IPS-18c (cell line): ENCODE results near the gene AGAP1.

Source experiments
- H3K4me3 ChIP-seq: 2 replicates; pipeline ENCODE4 v1.7.0; 2013; ENCODE audit warnings: low read depth, mild to moderate bottlenecking, low read length, moderate library complexity; ENCODE audit not compliant: insufficient read depth
- H3K9me3 ChIP-seq: one replicate; pipeline ENCODE4 v1.6.1; 2013; ENCODE audit warnings: mild to moderate bottlenecking, low read length, moderate library complexity; ENCODE audit not compliant: control insufficient read depth, insufficient read depth

Gene AGAP1

DNA sequence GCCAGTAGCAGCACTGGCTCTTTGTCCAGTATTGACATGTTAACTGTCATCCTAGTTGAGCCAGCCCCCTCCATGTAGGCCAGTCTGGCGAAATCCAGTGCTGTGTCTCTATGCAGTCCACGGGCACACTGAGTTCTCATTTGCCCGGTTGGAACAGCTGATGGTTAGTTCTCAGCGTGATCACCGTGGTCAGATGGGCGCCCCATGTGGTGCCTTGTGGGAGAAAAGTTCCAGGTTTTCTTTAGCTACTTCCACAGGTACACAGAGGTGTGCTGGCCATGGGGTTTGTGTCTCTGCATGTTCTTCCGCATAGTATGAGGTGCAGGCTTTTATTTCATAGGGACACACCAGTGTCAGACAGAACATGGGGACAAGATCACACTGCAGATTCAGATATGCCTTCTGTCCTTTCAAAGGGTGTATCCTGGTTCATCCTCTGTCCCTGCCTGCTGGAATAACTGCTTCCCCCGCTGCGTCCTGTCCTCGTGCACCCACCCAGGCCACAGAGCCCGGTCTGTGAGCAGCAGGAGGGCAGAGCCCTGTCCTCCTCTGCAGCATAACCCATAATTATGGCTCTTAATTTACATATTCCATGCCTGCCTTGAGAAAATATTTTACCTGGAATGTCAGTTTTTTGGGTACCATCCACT is 340.3 kb downstream of the AGAP1 start:
- Histone ChIP-seq H3K9me3 (no peaks in the 10 kb centered on the region), H3K4me3 (no peak overlapping the region)

DNA sequence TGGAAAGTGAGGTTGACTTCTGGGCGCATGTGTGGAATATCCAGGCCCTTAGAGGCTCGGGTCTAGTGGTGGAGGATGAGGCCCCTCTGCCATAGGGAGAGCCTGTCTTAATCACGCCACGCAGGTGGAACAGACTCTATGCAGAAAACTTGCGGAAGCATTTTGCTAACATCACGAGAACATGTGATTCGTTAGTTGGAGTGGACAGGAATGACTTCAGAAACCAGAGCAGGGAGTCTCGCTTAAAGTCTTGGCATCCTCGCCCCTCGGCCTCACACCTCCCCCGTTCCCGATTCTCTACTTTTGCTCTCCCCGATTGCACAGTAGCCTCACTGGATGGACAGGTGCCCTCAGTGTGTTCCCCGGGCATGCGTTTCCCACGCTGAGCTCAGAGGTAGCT is 340.9 kb downstream of the AGAP1 start:
- H3K4me3 ChIP-seq = no peak overlapping the region
- H3K9me3 ChIP-seq = no peaks in the 10 kb centered on the region

DNA sequence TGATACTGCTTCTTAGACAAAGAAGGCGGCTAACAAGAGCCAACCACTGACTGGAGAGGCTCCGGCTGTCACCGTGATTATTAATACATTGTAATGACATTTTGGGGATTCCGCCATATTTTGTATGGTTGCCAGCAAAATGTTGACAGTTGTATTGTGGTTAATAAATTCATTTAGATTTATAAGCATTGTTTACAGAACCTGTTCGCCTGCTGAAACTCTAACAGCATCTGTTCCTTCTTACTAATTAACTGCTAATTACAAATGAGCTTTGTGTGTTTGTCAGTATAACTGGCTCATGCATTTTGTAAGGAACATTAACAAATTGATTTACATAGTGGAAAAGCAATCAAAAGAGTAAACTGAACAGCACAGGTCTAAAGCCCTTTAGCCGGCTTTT is 342.0 kb downstream of the AGAP1 start:
- H3K4me3 ChIP-seq = no peak overlapping the region
- H3K9me3 ChIP-seq = no peaks in the 10 kb centered on the region

DNA sequence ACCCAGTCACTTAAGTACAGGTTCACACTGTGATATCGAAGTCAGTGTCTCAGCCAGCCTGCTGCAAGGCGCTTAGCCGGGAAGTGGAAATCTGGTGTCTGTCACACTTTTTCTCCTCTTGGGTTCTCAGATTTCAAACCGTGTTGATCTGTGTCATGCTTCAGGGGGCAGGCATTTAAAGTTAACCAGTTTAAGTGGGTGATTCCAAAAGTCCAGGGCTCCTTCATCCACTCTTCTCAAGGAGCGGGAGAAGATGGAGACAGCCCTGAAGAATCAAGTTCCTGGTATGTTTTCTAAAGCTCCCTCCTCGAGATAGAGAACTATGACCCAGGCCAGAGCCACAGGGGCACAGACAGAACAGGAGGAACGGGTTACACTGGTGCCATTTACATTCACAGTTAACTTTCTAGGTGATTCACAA is 342.7 kb downstream of the AGAP1 start:
- Histone ChIP-seq H3K9me3 (no peaks in the 10 kb centered on the region), H3K4me3 (no peak overlapping the region)

DNA sequence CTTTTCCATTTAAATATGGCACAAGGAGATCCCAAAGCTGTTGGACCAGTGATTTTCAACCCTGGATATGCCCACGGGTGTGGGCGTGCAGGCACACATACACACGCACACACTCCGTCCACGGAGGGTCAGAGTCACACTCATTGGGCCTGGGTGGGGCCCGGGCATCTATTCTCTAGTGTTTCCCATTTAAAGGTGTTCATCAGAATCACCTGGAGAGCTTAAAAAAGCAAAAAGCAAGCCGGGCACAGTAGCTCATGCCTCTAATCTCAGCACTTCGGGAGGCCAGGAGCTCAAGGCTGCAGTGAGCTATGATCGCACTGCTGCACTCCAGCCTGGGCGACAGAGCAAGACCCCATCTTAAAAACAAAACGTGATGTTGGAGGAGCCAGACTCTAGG is 345.4 kb downstream of the AGAP1 start:
- Histone ChIP-seq H3K4me3 (no peak overlapping the region), H3K9me3 (no peaks in the 10 kb centered on the region)

DNA sequence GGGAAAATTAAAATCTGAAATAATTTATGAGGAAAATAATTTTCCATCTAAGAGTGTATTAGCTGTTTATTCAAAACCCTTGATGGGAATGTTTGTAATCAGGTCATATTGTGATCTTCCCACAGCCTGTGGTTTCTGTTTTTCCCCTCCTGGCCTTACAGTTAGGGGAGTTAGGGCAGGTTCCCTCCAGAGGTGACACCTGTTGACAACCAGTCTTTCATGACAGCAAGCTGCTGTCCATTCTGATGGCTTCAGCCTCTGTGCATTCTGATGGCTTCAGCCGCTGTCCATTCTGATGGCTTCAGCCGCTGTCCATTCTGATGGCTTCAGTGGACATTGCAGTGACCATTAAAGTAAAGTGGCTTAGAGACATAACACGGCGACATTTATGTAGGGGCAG is 346.1 kb downstream of the AGAP1 start:
- Histone ChIP-seq H3K4me3 (no peak overlapping the region), H3K9me3 (no peaks in the 10 kb centered on the region)

DNA sequence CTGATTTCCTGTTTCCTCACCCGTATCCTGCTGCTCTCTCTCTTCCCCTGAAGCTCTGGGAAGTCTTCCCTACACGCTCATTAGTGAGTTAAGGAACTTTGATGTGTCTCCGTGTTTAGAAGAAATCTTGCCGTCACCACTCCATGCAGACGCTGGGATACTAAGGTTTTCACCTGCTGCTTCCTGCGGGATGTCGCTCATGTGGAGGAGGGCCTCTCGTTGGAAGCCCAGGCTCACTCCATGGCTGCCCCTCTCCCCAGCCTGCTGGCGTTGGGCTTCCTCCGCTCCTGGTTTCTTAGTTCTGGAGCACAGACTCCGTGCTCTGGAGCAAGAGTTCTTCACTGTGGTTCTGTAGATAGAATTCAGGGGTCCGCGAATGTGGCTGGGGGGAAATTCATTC is 348.0 kb downstream of the AGAP1 start:
- Histone ChIP-seq H3K9me3 (no peaks in the 10 kb centered on the region), H3K4me3 (no peak overlapping the region)

DNA sequence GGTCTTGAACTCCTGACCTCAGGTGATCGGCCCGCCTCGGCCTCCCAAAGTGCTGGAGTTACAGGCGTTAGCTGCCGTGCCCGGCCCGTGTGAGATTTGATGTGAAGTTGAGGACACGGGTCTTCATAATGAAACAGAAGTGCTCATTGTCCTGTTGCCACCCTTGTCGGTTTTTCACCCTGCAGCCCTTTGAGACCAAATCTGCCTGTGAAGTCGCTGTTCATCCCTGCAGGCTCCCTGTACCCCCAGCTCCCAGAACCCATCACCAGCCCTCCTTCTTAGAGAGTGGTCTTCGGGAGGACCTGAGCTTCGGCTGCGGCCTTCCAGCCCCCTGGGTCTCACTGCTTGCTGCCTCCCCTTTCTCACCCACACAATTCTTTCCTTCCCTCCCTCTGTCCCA is 349.1 kb downstream of the AGAP1 start:
- Histone ChIP-seq H3K4me3 (no peak overlapping the region), H3K9me3 (no peaks in the 10 kb centered on the region)

DNA sequence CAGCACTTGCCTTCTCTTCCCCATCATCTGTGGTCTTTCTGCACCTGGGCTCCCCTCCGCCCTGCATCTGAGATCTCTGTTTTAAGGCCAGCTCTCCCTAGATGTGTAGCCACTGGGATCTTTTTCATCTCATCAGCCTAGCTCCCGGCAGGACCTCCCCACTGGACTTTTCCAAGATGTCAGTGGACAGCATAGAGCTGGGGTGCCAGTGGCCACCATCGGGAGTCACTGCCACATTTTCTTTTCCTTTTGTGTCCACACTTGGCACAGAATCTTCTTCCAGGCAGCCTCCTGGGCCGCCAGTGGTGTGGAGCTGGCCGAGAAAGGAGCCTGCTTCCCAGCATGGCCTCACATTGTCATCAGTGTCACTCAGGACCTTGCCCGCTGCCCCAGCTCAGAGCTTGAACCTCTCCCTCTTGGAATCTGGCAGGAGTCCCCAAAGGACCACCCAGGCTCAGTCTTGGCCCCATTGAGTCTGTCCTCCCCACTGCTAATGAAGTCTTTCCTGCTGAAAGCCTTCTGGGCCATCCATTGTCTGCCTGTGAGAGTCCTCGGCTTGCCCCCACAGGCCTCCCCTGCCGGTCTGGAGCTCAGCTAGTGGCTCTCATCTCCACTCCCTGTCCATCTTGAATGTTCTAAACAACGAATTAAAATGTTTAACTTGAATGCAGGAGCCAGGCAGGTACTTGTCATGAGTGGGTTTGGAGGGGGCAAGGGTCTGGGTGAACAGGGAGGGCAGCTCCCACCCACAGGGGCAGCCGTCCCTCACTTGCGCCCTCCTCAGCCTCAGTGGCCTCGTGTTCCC is 349.9 kb downstream of the AGAP1 start:
- Histone ChIP-seq H3K9me3 (no peaks in the 10 kb centered on the region), H3K4me3 (no peak overlapping the region)

DNA sequence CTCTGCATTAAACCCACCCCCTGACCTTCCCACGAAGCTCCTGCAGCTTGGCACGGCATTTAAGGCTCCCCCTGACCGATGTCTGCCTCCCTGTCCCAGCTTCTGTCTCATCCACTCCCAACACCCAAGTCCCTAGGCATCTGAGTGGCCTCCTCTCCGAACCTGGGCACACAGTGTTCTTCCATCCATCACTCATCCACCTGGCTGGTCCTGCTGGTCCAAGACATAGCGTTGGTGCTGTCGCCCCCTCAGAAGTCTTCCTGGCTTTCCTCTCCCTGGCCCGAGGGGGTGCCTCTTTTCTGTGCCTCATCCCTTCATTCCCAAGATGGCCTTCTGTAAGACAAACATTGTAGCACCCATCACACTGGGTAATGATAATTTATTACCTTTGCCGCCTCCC is 350.7 kb downstream of the AGAP1 start:
- Histone ChIP-seq H3K4me3 (no peak overlapping the region), H3K9me3 (no peaks in the 10 kb centered on the region)

DNA sequence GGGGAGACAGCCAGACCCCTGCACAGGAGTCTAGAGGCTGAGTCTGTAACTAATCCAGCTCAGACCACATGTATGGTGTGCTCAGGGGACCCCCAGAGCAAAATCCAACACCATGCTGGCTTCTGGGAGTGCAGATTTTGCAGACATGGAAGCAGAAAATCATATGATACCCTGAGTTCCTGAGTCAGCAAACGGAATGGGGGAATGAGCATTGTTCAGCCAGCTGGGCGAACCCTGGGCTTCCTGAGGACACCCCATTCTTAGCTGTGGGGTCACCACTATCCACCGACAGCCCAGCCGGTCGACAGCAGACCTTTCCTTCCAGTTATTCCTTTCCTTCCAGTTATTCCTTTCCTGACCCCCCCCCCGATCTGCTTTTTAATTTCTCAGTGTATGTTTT is 351.4 kb downstream of the AGAP1 start:
- H3K4me3 ChIP-seq = no peak overlapping the region
- no peaks in the 10 kb centered on the region for H3K9me3 ChIP-seq

DNA sequence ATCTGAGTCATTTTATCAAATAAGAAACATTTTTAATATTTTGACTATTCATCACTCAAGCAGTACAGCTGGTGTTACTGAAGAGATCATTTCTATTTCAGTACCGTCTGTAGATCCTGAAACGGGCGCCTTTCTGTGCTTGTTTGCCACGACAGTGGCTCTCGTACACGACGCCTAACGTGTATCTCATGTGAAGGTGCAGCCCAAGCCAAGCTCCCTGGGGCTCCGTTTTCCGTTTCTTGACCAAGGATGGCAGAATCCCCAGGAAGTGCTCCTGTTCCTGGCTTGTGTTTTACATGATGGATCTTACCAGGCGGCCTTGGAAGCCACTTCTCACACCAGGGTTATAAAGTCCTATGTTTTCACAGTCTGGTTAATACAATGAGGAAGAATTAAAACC is 353.7 kb downstream of the AGAP1 start:
- H3K4me3 ChIP-seq = no peak overlapping the region
- H3K9me3 ChIP-seq = no peaks in the 10 kb centered on the region

DNA sequence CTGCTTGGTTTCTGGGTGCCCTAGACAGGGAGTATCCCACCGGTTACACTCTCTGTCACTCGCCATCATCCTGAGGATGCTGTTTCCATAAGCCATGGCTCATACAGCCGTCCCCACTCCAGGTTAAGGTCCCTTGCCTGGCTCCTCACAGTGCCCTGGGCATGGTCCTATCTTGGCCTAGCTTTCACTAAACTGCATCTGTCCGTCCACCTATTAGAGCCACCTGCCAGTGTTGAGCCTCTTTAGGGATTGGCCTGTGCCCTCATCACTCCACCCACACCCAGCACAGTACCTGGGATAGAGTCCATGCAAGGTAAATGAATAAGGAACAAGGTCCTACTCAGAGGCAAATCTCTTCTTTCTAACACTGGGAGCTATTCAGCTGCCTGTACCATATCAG is 354.2 kb downstream of the AGAP1 start:
- Histone ChIP-seq H3K9me3 (no peaks in the 10 kb centered on the region), H3K4me3 (no peak overlapping the region)

DNA sequence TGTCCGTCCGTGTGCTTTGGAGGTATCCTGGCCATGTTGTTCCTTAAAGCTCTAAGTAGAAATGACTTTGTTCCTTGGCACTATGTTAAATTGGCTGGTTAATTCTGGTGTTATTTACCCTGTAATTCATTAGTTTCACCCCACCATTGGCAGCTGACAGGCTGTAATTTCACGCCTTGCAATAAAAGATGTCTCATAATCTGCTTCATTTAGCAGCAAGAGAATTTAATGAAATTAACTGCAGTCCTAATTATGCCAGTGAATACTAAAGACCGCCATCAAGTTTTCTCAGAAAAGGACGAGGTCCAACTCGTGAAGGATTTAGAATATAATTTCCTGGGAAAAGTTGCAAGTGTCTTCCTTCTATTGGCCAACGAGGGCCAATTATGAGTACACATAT is 355.1 kb downstream of the AGAP1 start:
- no peaks in the 10 kb centered on the region for H3K9me3 ChIP-seq
- H3K4me3 ChIP-seq = no peak overlapping the region

DNA sequence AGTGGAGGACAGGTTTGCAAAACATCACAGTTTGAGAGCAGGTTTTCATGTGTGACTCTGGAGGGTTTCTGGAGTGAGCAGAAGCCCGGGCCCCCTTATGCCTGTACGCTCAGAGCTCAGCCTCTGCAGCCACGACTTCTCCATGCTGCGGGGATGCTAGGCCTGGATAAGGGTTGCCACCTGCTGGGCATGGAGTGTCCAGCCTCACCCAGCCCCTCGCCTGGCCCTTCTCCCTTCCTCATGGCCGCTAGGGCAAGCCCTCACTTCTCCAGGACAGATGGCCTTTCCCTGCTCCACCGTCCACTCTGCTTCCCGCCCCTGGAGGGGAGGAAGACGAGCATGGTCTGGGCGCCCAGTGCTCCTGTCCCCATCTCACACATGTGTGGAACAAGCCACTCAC is 355.6 kb downstream of the AGAP1 start:
- H3K4me3 ChIP-seq = no peak overlapping the region

DNA sequence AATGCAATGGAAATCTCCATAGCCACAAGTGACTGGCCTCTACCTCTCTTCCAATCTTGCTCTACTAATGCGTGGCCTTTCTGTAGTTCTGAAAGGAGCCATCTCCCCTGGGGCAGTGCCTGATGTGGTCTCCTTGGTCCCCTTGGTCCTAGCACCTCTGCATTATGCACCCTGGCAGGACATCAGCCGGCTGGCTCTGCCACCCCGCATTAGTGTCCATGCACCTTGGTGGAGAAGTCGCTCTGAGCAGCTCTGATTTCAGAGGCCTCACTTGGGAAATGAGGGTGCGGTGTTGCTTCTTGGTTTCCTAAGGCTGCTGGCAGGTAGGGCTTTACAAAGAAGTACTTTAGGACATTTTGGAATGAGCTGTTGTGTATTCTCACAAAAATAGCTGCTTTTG is 356.4 kb downstream of the AGAP1 start:
- no peak overlapping the region for H3K4me3 ChIP-seq
- no peaks in the 10 kb centered on the region for H3K9me3 ChIP-seq

More for the DNA sequence above, 355.6 kb downstream of the AGAP1 start:
- no peaks in the 10 kb centered on the region for H3K9me3 ChIP-seq

DNA sequence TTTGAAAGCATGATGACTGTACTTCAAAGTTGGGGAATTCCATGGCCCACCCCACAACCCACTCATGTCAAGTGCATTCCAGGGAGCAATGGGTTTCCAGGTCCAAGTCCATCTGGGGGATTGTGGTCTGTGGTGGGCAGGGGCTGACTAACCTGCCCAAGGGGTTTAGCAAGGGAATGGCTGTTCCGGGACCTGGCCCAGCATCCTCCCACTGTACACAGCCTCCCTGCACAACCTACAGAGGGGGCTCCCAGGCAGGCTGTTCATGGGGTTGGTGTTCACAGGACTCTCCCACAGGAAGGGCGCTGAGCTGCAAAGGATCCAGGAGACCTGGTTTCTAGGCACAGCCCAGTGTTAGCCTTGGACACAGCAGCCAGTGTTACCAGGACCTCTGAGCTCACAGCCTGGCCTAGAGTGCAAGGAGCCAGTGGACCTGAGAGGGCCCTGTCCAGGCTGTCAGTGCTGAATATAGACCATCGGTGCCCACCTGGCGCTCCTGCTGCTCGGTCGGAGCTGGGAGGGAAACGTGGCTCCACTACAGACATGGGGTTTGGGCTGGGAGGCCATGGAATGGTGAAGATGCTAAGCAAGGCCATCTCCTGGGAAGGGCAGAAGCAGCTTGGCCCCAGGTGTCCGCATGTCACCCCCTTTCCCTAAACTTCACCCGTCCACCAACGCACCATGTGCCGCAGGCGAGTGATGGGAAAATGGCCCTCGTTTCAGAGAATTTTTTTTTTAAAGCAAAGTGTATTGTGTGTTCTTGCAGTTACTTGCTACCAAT is 357.1 kb downstream of the AGAP1 start:
- Histone ChIP-seq H3K4me3 (no peak overlapping the region), H3K9me3 (no peaks in the 10 kb centered on the region)
